ENCODE data around the gene HIVEP2.

HIVEP2 gene

DNA sequence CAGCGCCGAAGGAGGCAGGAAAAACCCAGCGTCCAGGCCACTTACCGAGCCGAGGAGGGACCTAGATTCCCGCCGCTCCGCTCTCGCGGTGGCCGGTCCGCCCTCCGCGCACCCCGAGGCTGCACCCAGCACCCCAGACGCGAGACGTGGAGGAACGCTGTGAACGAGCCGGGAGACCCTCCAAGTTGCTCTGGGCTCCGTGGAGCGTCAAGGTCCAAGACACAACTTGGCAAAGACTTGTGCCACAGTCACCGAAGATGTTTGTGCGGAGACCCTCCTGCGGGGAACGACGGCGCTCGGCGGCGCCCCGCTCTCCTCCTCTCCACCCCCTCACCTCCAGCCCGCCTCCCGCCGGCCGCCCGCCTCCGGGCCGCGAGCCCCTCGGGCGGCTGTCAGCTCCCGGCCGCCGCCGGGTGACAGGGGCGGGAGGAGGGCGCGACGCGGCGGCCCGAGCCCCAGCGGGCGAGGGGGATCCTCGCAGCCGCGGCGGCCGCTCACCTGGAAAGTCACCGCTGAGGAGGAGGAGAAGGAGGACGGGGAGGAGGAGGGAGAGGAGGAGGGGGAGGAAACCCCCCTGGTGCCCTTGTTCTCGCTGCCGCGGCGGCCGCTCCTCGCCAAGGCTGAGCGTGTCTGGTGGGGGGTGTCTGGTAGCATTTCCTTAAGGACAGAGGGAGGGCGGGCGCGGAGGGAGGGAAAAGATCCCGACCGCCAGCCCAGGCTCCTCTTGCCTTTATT, 637 bp upstream of the HIVEP2 start:
- H3K4me1 ChIP-seq (ENCODE audit: control insufficient read depth, insufficient read depth, low read length, poor library complexity, severe bottlenecking), result peaks cover 20% of the 10 kb centered on the region
- WGBS, 2 experiments (ENCODE audit: insufficient coverage in 2 of 2), result 0% methylated on average over 46 to 52 of the region's 75 CpGs
- H3K9me3 ChIP-seq (ENCODE audit: control insufficient read depth, low read length), result no peaks in the 10 kb centered on the region
- H3K4me3 ChIP-seq (ENCODE audit: extremely low read depth, insufficient read depth, low read length, poor library complexity, severe bottlenecking), result peak overlapping the region; percentile 77
- H3K27ac ChIP-seq (ENCODE audit: low read depth, low read length, severe bottlenecking), result peak overlapping the region; percentile 92
- H3K36me3 ChIP-seq (ENCODE audit: control insufficient read depth, insufficient read depth, low read length), result no peaks in the 10 kb centered on the region

DNA sequence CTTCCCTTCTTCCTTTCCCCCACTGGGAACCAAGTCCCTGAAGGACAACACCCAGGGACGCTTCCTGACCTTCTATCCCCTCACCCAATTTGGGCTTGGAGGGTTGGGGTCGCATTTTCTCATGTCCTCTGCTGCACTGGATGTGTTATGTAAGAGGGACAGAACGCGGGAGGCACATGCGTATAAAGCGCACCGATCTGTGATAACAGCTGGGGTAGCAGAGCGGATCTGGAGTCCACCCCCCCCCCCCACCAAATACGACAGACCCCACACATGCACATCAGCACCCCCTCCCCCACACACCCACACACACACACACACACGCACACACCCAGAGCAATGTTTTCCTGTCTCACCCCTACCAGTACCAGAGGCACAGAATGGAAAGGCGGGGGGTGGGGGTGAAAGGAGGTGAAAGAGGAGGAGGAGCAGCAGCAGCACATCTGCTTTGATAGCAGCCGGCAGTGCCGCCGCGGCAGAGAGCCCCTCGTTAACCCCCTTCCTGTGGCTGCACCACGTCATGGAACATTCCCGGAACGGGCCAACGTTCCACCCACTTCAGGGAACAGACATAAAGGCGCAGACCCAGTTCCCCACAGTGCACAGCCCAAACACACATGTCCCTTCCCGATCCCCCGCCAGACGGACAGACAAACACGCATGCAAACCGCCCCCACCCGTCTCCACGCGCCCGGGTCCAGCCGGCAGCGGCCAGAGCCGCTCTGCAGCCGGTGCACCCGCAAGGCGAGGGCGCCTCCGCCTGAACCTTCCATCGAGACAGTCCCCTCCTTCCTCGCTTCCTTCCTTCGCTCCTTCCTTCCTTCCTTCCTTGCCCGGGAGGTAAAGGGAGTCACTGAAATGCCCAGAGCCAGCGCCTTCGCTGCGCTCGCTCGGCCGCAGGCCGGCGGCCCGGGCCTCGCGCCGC, 590 bp downstream of the HIVEP2 start:
- peak overlapping the region; percentile 98 for H3K27ac ChIP-seq (ENCODE audit: low read depth, low read length, severe bottlenecking)
- H3K4me1 ChIP-seq (ENCODE audit: control insufficient read depth, insufficient read depth, low read length, poor library complexity, severe bottlenecking), result peaks cover 31% of the 10 kb centered on the region
- WGBS, 2 experiments (ENCODE audit: insufficient coverage in 2 of 2), result 0% methylated on average over 31 to 41 of the region's 54 CpGs
- H3K36me3 ChIP-seq (ENCODE audit: control insufficient read depth, insufficient read depth, low read length), result no peaks in the 10 kb centered on the region
- peak overlapping the region; percentile 77 for H3K4me3 ChIP-seq (ENCODE audit: extremely low read depth, insufficient read depth, low read length, poor library complexity, severe bottlenecking)
- H3K9me3 ChIP-seq (ENCODE audit: control insufficient read depth, low read length), result no peaks in the 10 kb centered on the region

DNA sequence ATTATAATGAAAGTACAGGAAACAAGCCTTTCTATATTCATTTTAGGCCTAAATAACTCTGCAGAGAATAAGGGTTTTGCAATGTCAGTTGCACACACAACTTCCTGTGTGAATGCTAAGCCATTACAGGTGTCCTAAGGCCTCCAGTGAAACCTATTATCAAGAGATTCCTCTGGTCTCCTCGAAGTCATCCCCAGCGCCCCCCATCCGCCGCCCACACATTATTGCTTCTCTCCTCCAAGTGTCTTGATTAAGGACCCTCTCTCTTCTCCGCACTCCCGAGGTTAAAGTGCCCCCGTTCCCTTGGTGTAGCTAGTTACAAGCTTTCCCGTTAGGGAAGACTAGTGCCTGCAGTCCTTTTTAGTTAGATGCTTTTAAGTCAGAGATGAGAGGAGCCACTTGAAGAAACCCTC, 1.3 kb downstream of the HIVEP2 start:
- Histone ChIP-seq H3K27ac (ENCODE audit: low read depth, low read length, severe bottlenecking) (peak overlapping the region; percentile 98), H3K4me3 (ENCODE audit: extremely low read depth, insufficient read depth, low read length, poor library complexity, severe bottlenecking) (peak overlapping the region; percentile 77), H3K9me3 (ENCODE audit: control insufficient read depth, low read length) (no peaks in the 10 kb centered on the region), H3K4me1 (ENCODE audit: control insufficient read depth, insufficient read depth, low read length, poor library complexity, severe bottlenecking) (peaks cover 32% of the 10 kb centered on the region), H3K36me3 (ENCODE audit: control insufficient read depth, insufficient read depth, low read length) (no peaks in the 10 kb centered on the region)
- WGBS, 2 experiments (ENCODE audit: insufficient coverage in 2 of 2), result 10% methylated on average over 8 of the region's 8 CpGs; no CpG with 5 or more reads in 1 of the 2 experiments

DNA sequence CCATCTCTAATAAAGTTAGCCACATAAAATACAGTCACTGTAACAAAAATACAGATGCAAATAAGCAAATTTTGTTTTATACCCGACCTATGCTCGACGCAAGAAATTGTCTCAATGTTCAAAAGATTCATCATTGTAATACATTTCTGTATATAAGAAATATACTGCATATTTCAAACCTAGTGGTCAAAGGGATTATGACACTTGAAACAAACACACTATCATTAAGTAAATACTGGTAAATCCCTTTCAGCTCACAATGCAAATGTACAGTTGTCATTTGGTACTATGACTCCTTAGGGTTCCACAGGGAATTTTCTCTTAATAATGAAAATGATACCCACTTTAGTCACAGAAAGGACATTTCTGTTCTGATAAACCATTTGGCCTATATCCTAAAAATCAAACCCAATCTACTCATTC, 2.2 kb downstream of the HIVEP2 start:
- WGBS, 2 experiments (ENCODE audit: insufficient coverage in 2 of 2), result no CpG with 5 or more reads among the region's 3 CpGs
- Histone ChIP-seq H3K4me3 (ENCODE audit: extremely low read depth, insufficient read depth, low read length, poor library complexity, severe bottlenecking) (no peak overlapping the region), H3K27ac (ENCODE audit: low read depth, low read length, severe bottlenecking) (no peak overlapping the region)

DNA sequence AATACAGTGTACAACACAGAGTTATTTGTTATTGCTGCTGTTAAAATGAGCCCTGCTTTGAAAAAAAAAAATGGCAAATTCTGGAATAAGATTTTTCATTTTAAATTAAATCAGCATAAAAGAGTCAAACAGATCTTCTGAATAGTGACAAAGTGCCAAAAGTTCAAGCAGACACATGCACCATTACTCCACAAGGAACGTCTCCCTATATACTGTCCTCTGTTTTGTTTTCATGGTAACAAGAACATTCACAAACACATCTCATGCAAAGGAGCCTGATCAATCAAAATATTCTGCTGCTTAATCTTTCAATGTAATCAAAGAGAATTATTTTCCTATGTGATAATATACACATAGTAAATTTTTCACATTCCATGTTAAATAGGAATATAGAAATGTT, 2.7 kb downstream of the HIVEP2 start:
- Histone ChIP-seq H3K9me3 (ENCODE audit: control insufficient read depth, low read length) (no peaks in the 10 kb centered on the region), H3K4me1 (ENCODE audit: control insufficient read depth, insufficient read depth, low read length, poor library complexity, severe bottlenecking) (peaks cover 32% of the 10 kb centered on the region), H3K36me3 (ENCODE audit: control insufficient read depth, insufficient read depth, low read length) (no peaks in the 10 kb centered on the region), H3K27ac (ENCODE audit: low read depth, low read length, severe bottlenecking) (no peak overlapping the region), H3K4me3 (ENCODE audit: extremely low read depth, insufficient read depth, low read length, poor library complexity, severe bottlenecking) (no peak overlapping the region)
- 100% methylated on average over 1 of the region's 1 CpG; no CpG with 5 or more reads in 1 of the 2 experiments for WGBS, 2 experiments (ENCODE audit: insufficient coverage in 2 of 2)

More for the DNA sequence above, 2.2 kb downstream of the HIVEP2 start:
- H3K4me1 ChIP-seq (ENCODE audit: control insufficient read depth, insufficient read depth, low read length, poor library complexity, severe bottlenecking), result peaks cover 32% of the 10 kb centered on the region
- no peaks in the 10 kb centered on the region for H3K36me3 ChIP-seq (ENCODE audit: control insufficient read depth, insufficient read depth, low read length)
- H3K9me3 ChIP-seq (ENCODE audit: control insufficient read depth, low read length), result no peaks in the 10 kb centered on the region

DNA sequence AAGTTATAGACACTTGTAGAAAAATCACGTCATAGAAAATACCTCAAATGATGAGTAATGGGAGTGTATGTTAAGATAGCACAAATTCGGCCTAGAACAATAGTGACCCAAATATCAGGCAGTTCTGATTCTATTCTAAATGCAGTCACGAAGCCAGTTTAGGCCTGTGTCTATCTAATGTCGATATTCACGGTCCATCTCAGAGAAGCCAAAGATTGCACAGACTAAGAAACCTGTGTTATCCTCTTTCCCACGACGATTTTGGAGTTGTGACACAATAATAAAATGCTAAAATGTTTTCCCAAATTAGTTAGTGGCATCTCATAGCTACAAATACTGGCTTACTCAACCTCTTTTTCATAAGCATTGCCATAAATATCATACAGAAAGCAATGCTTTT, 4.0 kb downstream of the HIVEP2 start:
- peaks cover under 1% of the 10 kb centered on the region for H3K36me3 ChIP-seq (ENCODE audit: control insufficient read depth, insufficient read depth, low read length)
- no peak overlapping the region for H3K4me3 ChIP-seq (ENCODE audit: extremely low read depth, insufficient read depth, low read length, poor library complexity, severe bottlenecking)
- 91 to 98% methylated on average over 4 to 7 of the region's 7 CpGs for WGBS, 2 experiments (ENCODE audit: insufficient coverage in 2 of 2)

DNA sequence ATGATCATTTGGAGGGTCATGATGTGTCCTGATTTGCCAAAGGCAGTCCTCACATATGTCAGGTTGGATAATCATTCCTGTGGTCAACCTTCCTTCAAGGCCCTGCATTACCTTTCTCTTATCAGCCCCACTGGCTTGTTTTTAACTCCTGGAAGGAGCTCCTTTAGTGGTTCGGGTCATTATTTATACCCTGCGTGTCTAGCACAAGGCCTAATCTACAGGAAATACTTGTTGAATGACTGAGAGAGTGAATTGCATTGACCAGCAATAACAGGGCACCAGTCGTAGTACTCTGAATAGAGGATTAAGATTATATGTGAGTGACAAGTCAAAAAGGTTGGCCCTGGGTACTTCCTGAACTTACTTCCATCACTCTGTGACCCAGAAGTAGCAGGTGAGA, 4.5 kb downstream of the HIVEP2 start:
- Histone ChIP-seq H3K4me3 (ENCODE audit: extremely low read depth, insufficient read depth, low read length, poor library complexity, severe bottlenecking) (no peak overlapping the region), H3K36me3 (ENCODE audit: control insufficient read depth, insufficient read depth, low read length) (peaks cover 4% of the 10 kb centered on the region), H3K4me1 (ENCODE audit: control insufficient read depth, insufficient read depth, low read length, poor library complexity, severe bottlenecking) (peaks cover 32% of the 10 kb centered on the region), H3K9me3 (ENCODE audit: control insufficient read depth, low read length) (no peaks in the 10 kb centered on the region), H3K27ac (ENCODE audit: low read depth, low read length, severe bottlenecking) (no peak overlapping the region)
- WGBS, 2 experiments (ENCODE audit: insufficient coverage in 2 of 2), result 92% methylated on average over 3 of the region's 3 CpGs; no CpG with 5 or more reads in 1 of the 2 experiments

More for the DNA sequence above, 4.0 kb downstream of the HIVEP2 start:
- H3K27ac ChIP-seq (ENCODE audit: low read depth, low read length, severe bottlenecking), result no peak overlapping the region
- H3K9me3 ChIP-seq (ENCODE audit: control insufficient read depth, low read length), result no peaks in the 10 kb centered on the region
- H3K4me1 ChIP-seq (ENCODE audit: control insufficient read depth, insufficient read depth, low read length, poor library complexity, severe bottlenecking), result peaks cover 32% of the 10 kb centered on the region

DNA sequence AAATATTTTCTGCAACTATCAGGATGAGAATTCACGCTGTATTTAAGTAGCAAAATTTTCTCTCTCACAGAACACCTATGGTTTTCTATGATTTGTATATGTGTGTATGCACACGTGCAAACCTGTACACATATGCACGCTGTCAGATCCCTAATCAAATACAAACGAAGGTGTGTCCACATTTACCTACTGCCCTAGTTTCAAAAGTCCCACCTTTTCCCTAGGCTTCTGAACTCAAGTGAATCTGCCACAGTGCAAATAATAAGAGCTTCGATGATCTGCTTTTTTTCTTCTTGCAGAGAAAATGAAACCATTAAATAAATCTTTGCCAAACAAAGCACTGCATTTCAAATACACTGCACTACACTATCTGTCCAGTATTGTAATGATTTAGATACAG, 6.5 kb downstream of the HIVEP2 start:
- 95 to 96% methylated on average over 3 to 4 of the region's 5 CpGs for WGBS, 2 experiments (ENCODE audit: insufficient coverage in 2 of 2)
- Histone ChIP-seq H3K9me3 (ENCODE audit: control insufficient read depth, low read length) (no peaks in the 10 kb centered on the region), H3K4me3 (ENCODE audit: extremely low read depth, insufficient read depth, low read length, poor library complexity, severe bottlenecking) (no peak overlapping the region)

DNA sequence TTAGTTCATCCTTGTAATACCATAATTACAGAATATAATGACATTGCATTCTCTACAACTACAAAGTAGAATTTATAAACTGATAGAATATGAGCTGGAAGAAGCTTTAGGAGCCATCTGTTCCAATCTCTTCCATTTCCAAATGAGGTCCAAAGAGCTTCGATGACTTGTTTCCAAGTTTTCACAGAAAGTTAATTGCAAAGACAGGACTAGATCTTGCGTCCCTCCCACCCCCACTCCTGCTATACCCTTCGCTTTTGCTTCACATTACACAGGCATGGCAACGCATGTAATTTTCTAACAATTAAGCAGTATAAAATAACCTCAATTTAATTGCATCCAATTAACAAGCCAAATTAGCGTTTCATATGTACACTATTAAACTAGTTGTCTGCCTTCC, 7.0 kb downstream of the HIVEP2 start:
- WGBS, 2 experiments (ENCODE audit: insufficient coverage in 2 of 2), result 92 to 100% methylated on average over 4 to 5 of the region's 5 CpGs

More for the DNA sequence above, 6.5 kb downstream of the HIVEP2 start:
- peaks cover 31% of the 10 kb centered on the region for H3K4me1 ChIP-seq (ENCODE audit: control insufficient read depth, insufficient read depth, low read length, poor library complexity, severe bottlenecking)
- no peak overlapping the region for H3K27ac ChIP-seq (ENCODE audit: low read depth, low read length, severe bottlenecking)
- H3K36me3 ChIP-seq (ENCODE audit: control insufficient read depth, insufficient read depth, low read length), result peaks cover 4% of the 10 kb centered on the region

DNA sequence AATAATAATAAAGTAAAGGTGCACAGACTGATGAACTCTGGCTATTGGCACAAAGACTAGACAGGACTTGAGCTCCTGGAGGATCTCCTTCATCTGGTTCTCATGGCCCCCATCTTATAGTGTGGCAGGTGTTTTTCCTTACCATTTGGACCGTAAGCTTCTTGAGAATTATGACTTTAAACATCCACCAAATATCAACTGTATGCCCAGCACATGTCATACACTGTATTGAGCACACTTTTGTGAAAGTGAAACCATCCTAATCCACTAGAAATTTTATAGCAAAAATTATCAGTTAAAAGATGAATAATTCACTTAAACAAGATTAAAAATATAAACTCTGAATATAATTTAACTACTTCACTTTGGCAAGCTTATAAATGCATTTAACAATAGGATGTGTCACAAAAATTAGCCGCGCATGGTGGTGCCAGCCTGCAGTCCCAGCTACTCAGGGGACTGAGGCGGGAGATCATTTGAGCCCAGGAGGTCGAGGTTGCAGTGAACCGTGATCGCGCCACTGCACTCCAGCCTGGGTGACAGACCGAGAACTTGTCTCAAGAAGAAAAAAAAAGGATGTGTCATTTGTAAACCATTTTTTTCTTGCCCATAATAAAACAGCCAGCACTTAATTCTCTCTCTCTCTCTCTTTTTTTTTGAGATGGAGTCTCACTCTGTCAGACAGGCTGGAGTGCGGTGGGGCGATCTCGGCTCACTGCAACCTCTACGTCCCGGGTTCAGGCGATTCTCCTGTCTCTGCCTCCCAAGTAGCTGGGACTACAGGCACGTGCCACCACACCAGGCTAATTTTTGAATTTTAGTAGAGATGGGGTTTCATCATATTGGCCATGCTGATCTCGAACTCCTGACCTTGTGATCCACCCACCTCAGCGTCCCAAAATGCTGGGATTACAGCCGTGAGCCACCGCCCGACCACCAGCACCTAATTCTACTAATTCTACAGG, 9.1 kb downstream of the HIVEP2 start:
- 92 to 97% methylated on average over 12 of the region's 21 CpGs for WGBS, 2 experiments (ENCODE audit: insufficient coverage in 2 of 2)
- Histone ChIP-seq H3K4me1 (ENCODE audit: control insufficient read depth, insufficient read depth, low read length, poor library complexity, severe bottlenecking) (peaks cover 14% of the 10 kb centered on the region), H3K27ac (ENCODE audit: low read depth, low read length, severe bottlenecking) (no peak overlapping the region)

More for the DNA sequence above, 7.0 kb downstream of the HIVEP2 start:
- Histone ChIP-seq H3K9me3 (ENCODE audit: control insufficient read depth, low read length) (no peaks in the 10 kb centered on the region), H3K4me1 (ENCODE audit: control insufficient read depth, insufficient read depth, low read length, poor library complexity, severe bottlenecking) (peaks cover 26% of the 10 kb centered on the region), H3K4me3 (ENCODE audit: extremely low read depth, insufficient read depth, low read length, poor library complexity, severe bottlenecking) (no peak overlapping the region), H3K27ac (ENCODE audit: low read depth, low read length, severe bottlenecking) (no peak overlapping the region), H3K36me3 (ENCODE audit: control insufficient read depth, insufficient read depth, low read length) (peaks cover 4% of the 10 kb centered on the region)

More for the DNA sequence above, 9.1 kb downstream of the HIVEP2 start:
- H3K36me3 ChIP-seq (ENCODE audit: control insufficient read depth, insufficient read depth, low read length), result peaks cover 4% of the 10 kb centered on the region
- H3K4me3 ChIP-seq (ENCODE audit: extremely low read depth, insufficient read depth, low read length, poor library complexity, severe bottlenecking), result no peak overlapping the region
- H3K9me3 ChIP-seq (ENCODE audit: control insufficient read depth, low read length), result no peaks in the 10 kb centered on the region

Measured in mesodermal cell (in vitro differentiated cells).